NCI-H2227 treated with DMSO at 0.1 percent for 48 hours (cell line): ENCODE results near the gene VAMP2.

Experiments used
- DNase-seq: peaks from one replicate; lab custom pipeline; 2025; lab: John Stamatoyannopoulos, UW

The VAMP2 gene

GRCh38 chr17:8142887-8143580, 19.7 kb downstream of the VAMP2 start:
- DNase-seq, result no peak

GRCh38 chr17:8142158-8142886, 20.4 kb downstream of the VAMP2 start:
- no peak for DNase-seq

- no peak for DNase-seq
These were observed 21.0 kb downstream of the VAMP2 start for GRCh38 chr17:8141741-8142140.

- DNase-seq, result no peak
These were observed 21.7 kb downstream of the VAMP2 start for GRCh38 chr17:8141045-8141444.

- DNase-seq, result no peak
These were observed 22.4 kb downstream of the VAMP2 start for GRCh38 chr17:8140065-8141029.

GRCh38 chr17:8138672-8139371, 23.9 kb downstream of the VAMP2 start:
- peak; percentile 91 for DNase-seq

GRCh38 chr17:8138374-8138671, 24.4 kb downstream of the VAMP2 start:
- DNase-seq, result no peak

GRCh38 chr17:8137645-8138373, 24.9 kb downstream of the VAMP2 start:
- no peak for DNase-seq

GRCh38 chr17:8133941-8134340, 28.8 kb downstream of the VAMP2 start:
- DNase-seq, result no peak

GRCh38 chr17:8133399-8133798, 29.3 kb downstream of the VAMP2 start:
- DNase-seq, result no peak

- DNase-seq, result no peak
These were observed 30.8 kb downstream of the VAMP2 start for GRCh38 chr17:8131844-8132441.

GRCh38 chr17:8128125-8128784, 34.5 kb downstream of the VAMP2 start:
- no peak for DNase-seq

GRCh38 chr17:8126491-8127066, 36.2 kb downstream of the VAMP2 start:
- DNase-seq, result peak; percentile 27

GRCh38 chr17:8125947-8126490, 36.7 kb downstream of the VAMP2 start:
- DNase-seq, result peak; percentile 56

GRCh38 chr17:8125154-8125946, 37.4 kb downstream of the VAMP2 start:
- DNase-seq, result peak; percentile 65

GRCh38 chr17:8124350-8125153, 38.2 kb downstream of the VAMP2 start:
- no peak for DNase-seq

GRCh38 chr17:8123695-8124349, 38.9 kb downstream of the VAMP2 start, which contains the start of gene HES7:
Gene HES7 (minus strand): TSS chr17:8124106. CDS start chr17:8124084, 22 bp downstream.
- no peak for DNase-seq
